GM19372 (cell line): Measurements from ENCODE around the gene SLC27A4.

Source experiments
- ATAC-seq: cut with Tn5 transposase; IDR thresholded peaks from one replicate; pipeline ENCODE4 v1.9.1; 2021; ENCODE audit warnings: mild to moderate bottlenecking, low read depth, moderate library complexity; ENCODE audit not compliant: unreplicated experiment

Gene SLC27A4

GRCh38 chr9:128390150-128390812 is 50.0 kb downstream of the SLC27A4 start:
- no peak for ATAC-seq

- ATAC-seq, result no peak
Measured at GRCh38 chr9:128390813-128391711, 50.7 kb downstream of the SLC27A4 start.

- no peak for ATAC-seq
Measured at GRCh38 chr9:128391956-128392301, 51.6 kb downstream of the SLC27A4 start.

- ATAC-seq, result no peak
Measured at GRCh38 chr9:128392302-128393144, 52.2 kb downstream of the SLC27A4 start.

GRCh38 chr9:128393145-128393775 is 52.9 kb downstream of the SLC27A4 start:
- no peak for ATAC-seq

GRCh38 chr9:128393970-128394369 is 53.6 kb downstream of the SLC27A4 start:
- ATAC-seq, result no peak

GRCh38 chr9:128394379-128395168 is 54.2 kb downstream of the SLC27A4 start:
- ATAC-seq, result no peak

GRCh38 chr9:128396970-128397613 is 56.8 kb downstream of the SLC27A4 start:
- no peak for ATAC-seq

- no peak for ATAC-seq
Measured at GRCh38 chr9:128397831-128398230, 57.5 kb downstream of the SLC27A4 start.

GRCh38 chr9:128399861-128400260 is 59.5 kb downstream of the SLC27A4 start:
- no peak for ATAC-seq

- ATAC-seq, result no peak
Measured at GRCh38 chr9:128404560-128404959, 64.2 kb downstream of the SLC27A4 start.

- ATAC-seq, result no peak
Measured at GRCh38 chr9:128405077-128405779, 64.9 kb downstream of the SLC27A4 start.

- no peak for ATAC-seq
Measured at GRCh38 chr9:128405780-128406171, 65.4 kb downstream of the SLC27A4 start.

- no peak for ATAC-seq
Measured at GRCh38 chr9:128406848-128407391, 66.6 kb downstream of the SLC27A4 start.

GRCh38 chr9:128408963-128409431 is 68.7 kb downstream of the SLC27A4 start:
- no peak for ATAC-seq

GRCh38 chr9:128409450-128409849 is 69.1 kb downstream of the SLC27A4 start:
- ATAC-seq, result no peak

- ATAC-seq, result no peak
Measured at GRCh38 chr9:128409978-128410377, 69.7 kb downstream of the SLC27A4 start.
